Measurements from ENCODE around the gene SIL1. TPM values are rescaled to one million over a fixed set of nuclear protein-coding genes. Genes with fewer than 3 reads are reported as not detected.
A peak's percentile ranks its signal among the peaks of the same experiment; 100 is the strongest.
"Not testable (repeated sequence)": the region's sequence is repeated elsewhere in the genome, so short reads cannot be mapped to it uniquely, and the experiment has no call there.

Gene SIL1
- total RNA-seq, 2 donors from 2014 or later, result 31.6 to 64.4 TPM

- no peak overlapping the region for H3K4me3 ChIP-seq
- TF ChIP-seq, protein P1, sequence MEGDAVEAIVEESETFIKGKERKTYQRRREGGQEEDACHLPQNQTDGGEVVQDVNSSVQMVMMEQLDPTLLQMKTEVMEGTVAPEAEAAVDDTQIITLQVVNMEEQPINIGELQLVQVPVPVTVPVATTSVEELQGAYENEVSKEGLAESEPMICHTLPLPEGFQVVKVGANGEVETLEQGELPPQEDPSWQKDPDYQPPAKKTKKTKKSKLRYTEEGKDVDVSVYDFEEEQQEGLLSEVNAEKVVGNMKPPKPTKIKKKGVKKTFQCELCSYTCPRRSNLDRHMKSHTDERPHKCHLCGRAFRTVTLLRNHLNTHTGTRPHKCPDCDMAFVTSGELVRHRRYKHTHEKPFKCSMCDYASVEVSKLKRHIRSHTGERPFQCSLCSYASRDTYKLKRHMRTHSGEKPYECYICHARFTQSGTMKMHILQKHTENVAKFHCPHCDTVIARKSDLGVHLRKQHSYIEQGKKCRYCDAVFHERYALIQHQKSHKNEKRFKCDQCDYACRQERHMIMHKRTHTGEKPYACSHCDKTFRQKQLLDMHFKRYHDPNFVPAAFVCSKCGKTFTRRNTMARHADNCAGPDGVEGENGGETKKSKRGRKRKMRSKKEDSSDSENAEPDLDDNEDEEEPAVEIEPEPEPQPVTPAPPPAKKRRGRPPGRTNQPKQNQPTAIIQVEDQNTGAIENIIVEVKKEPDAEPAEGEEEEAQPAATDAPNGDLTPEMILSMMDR (IDR thresholded peaks at IDR 0.05), result no peak
- no peaks in the 10 kb centered on the region for H3K9me3 ChIP-seq
- no peaks in the 10 kb centered on the region for H3K36me3 ChIP-seq
- intact Hi-C loops (cut with DNase I), result no loop called here
- peaks cover 5% of the 10 kb centered on the region for H3K4me1 ChIP-seq
- no peaks in the 10 kb centered on the region for H3K27me3 ChIP-seq
- no peak overlapping the region for H3K9ac ChIP-seq (ENCODE audit: low read depth in 2 of 2, low read length in 2 of 2)
- no peak for DNase-seq
- peak overlapping the region; percentile 9 for H3K27ac ChIP-seq
These were observed 19.2 kb downstream of the SIL1 start for GRCh38 chr5:139178935-139179334.

- peaks cover 5% of the 10 kb centered on the region for H3K4me1 ChIP-seq
- intact Hi-C loops (cut with DNase I), result no loop called here
- H3K36me3 ChIP-seq, result no peaks in the 10 kb centered on the region
- peak overlapping the region; percentile 9 for H3K27ac ChIP-seq
- H3K9ac ChIP-seq (ENCODE audit: low read depth in 2 of 2, low read length in 2 of 2), result no peak overlapping the region
- TF ChIP-seq, protein P1 (IDR thresholded peaks at IDR 0.05), result no peak
- DNase-seq, result no peak
- H3K27me3 ChIP-seq, result no peaks in the 10 kb centered on the region
- H3K4me3 ChIP-seq, result no peak overlapping the region
- no peaks in the 10 kb centered on the region for H3K9me3 ChIP-seq
These were observed 19.6 kb downstream of the SIL1 start for GRCh38 chr5:139178589-139178917.

GRCh38 chr5:139177809-139178588 is 20.2 kb downstream of the SIL1 start:
- peak; percentile 50 for DNase-seq
- H3K9ac ChIP-seq (ENCODE audit: low read depth in 2 of 2, low read length in 2 of 2), result peak overlapping the region in 1 of 2 donors; percentile 31
- H3K27me3 ChIP-seq, result no peaks in the 10 kb centered on the region
- TF ChIP-seq, protein P1 (IDR thresholded peaks at IDR 0.05), result no peak
- intact Hi-C loops (cut with DNase I), result no loop called here
- H3K27ac ChIP-seq, result peak overlapping the region; percentile 9
- H3K4me1 ChIP-seq, result peaks cover 5% of the 10 kb centered on the region
- no peak overlapping the region for H3K4me3 ChIP-seq
- H3K9me3 ChIP-seq, result no peaks in the 10 kb centered on the region
- no peaks in the 10 kb centered on the region for H3K36me3 ChIP-seq

GRCh38 chr5:139177281-139177680 is 20.9 kb downstream of the SIL1 start:
- H3K4me1 ChIP-seq; H3K27ac ChIP-seq; DNase-seq; intact Hi-C loops (cut with DNase I); H3K9ac ChIP-seq (ENCODE audit: low read depth in 2 of 2, low read length in 2 of 2); H3K27me3 ChIP-seq; H3K4me3 ChIP-seq; H3K36me3 ChIP-seq; H3K9me3 ChIP-seq: not testable (repeated sequence)

DNA sequence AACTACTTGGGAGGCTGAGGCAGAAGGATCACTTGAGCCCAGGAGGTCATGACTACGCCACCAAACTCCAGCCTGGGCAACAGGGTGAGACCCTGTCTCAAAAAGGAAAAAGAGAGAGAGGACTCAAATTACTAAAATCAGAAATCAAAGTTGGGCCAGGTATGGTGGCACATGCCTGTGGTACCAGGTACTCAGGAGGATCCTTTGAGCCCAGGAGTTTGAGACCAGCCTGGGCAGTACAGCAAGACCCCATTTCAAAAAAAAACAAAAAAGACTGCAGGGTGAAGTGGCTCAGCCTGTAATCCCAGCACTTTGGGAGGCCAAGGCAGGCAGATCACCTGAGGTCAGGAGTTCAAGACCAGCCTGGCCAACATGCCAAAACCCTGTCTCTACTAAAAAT is 23.8 kb downstream of the SIL1 start:
- H3K4me3 ChIP-seq; DNase-seq; intact Hi-C loops (cut with DNase I); H3K27ac ChIP-seq; H3K36me3 ChIP-seq; H3K9ac ChIP-seq (ENCODE audit: low read depth in 2 of 2, low read length in 2 of 2); H3K27me3 ChIP-seq; H3K9me3 ChIP-seq; H3K4me1 ChIP-seq: not testable (repeated sequence)

DNA sequence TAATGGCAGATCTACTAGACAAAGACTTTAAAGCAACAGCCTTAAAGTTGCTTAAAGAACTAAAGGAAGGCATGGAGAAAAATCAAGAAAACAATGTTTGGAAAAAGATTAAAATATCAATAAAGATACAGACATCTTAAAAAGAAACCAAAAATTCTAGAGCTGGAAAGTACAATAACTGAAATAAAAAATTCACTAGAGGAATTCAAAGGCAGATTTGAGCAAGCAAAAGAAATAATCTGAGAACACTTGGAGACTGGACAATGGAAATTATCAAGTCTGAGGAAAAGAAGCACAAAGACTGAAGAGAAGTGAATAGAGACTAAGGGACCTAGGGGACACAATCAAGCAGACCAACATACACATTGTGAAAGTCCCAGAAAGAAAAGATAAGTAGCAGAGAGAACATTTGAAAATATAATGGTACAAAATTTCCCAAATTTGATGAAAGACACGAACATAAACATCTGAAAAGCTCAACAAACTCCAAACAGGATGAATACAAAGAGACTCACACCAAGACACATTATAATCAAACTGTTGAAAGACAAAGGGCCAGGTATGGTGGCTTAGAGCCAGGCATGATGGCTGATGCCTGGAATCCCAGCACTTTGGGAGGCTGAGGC is 26.3 kb downstream of the SIL1 start:
- TF ChIP-seq, protein P1 (IDR thresholded peaks at IDR 0.05), result no peak
- DNase-seq, result no peak

More for the DNA sequence above, 26.3 kb downstream of the SIL1 start:
- Histone ChIP-seq H3K36me3 (no peaks in the 10 kb centered on the region), H3K27ac (no peak overlapping the region), H3K4me3 (no peak overlapping the region), H3K27me3 (no peaks in the 10 kb centered on the region), H3K9ac (ENCODE audit: low read depth in 2 of 2, low read length in 2 of 2) (no peak overlapping the region), H3K4me1 (peaks cover 3% of the 10 kb centered on the region), H3K9me3 (no peaks in the 10 kb centered on the region)
- intact Hi-C loops (cut with DNase I), result no loop called here

All from colonic mucosa (tissue), 4 donors.